M059J (cell line): Measurements from ENCODE around the gene EPB41L5. TPM values are rescaled to one million over a fixed set of nuclear protein-coding genes. Genes with fewer than 3 reads are reported as not detected.
"Not testable (repeated sequence)": the region's sequence is repeated elsewhere in the genome, so short reads cannot be mapped to it uniquely, and the experiment has no call there.

Experiments
- DNase-seq: peaks from one replicate; pipeline ENCODE4 v3.0.0-alpha.2; 2012; ENCODE audit warnings: low read depth
- total RNA-seq: library from RNA; depleted of rRNA; stranded (reverse); fragments of >200 nt; shearing (Covaris generic); gene quantifications from 2 replicates; pipeline ENCODE4 v1.2.3, GENCODE V29; 2014; rRNA removed

EPB41L5 gene
- total RNA-seq: 5.8 and 15.4 TPM in 2 replicates

- peak; percentile 86 for DNase-seq
Observed at GRCh38 chr2:120012771-120013596, at the start of gene EPB41L5. TSS of gene EPB41L5 (plus strand) at chr2:120013077. CDS start at chr2:120019085, 6,008 bp downstream.

- DNase-seq: no peak
Observed at GRCh38 chr2:119981896-119982295, 31.0 kb upstream of the EPB41L5 start.

- DNase-seq: no peak
Observed at GRCh38 chr2:119982506-119982905, 30.4 kb upstream of the EPB41L5 start.

- no peak for DNase-seq
Observed at GRCh38 chr2:119983108-119983507, 29.8 kb upstream of the EPB41L5 start.

- no peak for DNase-seq
Observed at GRCh38 chr2:119996148-119996547, 16.7 kb upstream of the EPB41L5 start.

GRCh38 chr2:119996896-119997891 lies 15.7 kb upstream of the EPB41L5 start:
- DNase-seq: not testable (repeated sequence)

GRCh38 chr2:120001471-120001870 lies 11.4 kb upstream of the EPB41L5 start:
- DNase-seq: no peak

GRCh38 chr2:120004254-120004653 lies 8.6 kb upstream of the EPB41L5 start:
- DNase-seq: no peak

- peak; percentile 43 for DNase-seq
Observed at GRCh38 chr2:120005834-120006521, 6.9 kb upstream of the EPB41L5 start.

- no peak for DNase-seq
Observed at GRCh38 chr2:120007851-120008250, 5.0 kb upstream of the EPB41L5 start.

- DNase-seq: no peak
Observed at GRCh38 chr2:120012363-120012762, 514 bp upstream of the EPB41L5 start.

- no peak for DNase-seq
Observed at GRCh38 chr2:120013597-120014223, 833 bp downstream of the EPB41L5 start.

- DNase-seq: no peak
Observed at GRCh38 chr2:120014226-120014980, 1.5 kb downstream of the EPB41L5 start.

GRCh38 chr2:120016800-120017199 lies 3.9 kb downstream of the EPB41L5 start:
- no peak for DNase-seq

GRCh38 chr2:120017201-120017600 lies 4.3 kb downstream of the EPB41L5 start:
- no peak for DNase-seq

GRCh38 chr2:120018549-120018948 lies 5.7 kb downstream of the EPB41L5 start:
- no peak for DNase-seq

- no peak for DNase-seq
Observed at GRCh38 chr2:120020554-120020953, 7.7 kb downstream of the EPB41L5 start.

- DNase-seq: not testable (repeated sequence)
Observed at GRCh38 chr2:120022505-120022904, 9.6 kb downstream of the EPB41L5 start.

GRCh38 chr2:120026890-120027289 lies 14.0 kb downstream of the EPB41L5 start:
- DNase-seq: no peak

GRCh38 chr2:120028795-120029194 lies 15.9 kb downstream of the EPB41L5 start:
- no peak for DNase-seq
